GM19351 (cell line): ENCODE data around the gene VAMP4.

ENCODE experiments used
- ATAC-seq: cut with Tn5 transposase; IDR thresholded peaks from one replicate; pipeline ENCODE4 v1.9.1; 2021; ENCODE audit warnings: mild to moderate bottlenecking, moderate library complexity; ENCODE audit not compliant: unreplicated experiment

The VAMP4 gene

DNA sequence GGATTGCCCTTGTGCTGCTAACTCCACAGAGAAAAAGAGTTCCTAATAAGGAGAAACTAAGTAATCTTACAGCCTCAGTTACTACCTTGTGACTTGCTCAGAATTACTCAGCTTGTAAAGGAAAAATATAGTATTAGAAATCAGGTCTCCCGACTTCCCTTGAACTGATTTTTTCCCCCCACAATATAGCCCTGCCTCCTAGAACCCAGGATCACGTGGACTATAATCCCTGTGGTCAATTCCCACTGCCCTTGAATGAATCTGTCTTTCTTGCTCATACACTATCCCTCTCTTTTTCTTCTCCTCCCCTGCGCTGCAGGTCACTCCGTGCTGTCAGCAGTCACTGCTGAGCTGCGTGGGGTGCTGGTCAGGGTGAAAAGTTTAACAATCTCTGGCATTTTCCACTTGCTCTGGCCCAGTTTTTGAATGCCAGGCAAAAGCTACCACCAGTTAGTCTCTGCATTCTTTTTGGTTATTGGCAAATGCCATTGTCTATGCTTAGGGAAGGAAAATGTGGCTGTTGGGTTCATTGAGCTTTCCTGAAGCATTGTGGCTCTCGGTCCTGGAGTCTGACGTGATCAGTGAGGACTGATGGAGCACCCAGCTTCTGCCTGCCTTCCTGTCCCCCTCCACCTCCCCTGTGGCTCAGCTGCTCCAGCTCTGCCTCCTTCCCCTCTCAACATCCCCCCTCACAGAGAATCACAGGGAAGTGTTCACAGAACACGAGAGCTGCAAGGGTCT lies 87.5 kb downstream of the VAMP4 start:
- ATAC-seq: no peak

- ATAC-seq: no peak
Observed at GRCh38 chr1:171653796-171654195, 88.1 kb downstream of the VAMP4 start.

- ATAC-seq: no peak
Observed at GRCh38 chr1:171652234-171652822, 89.5 kb downstream of the VAMP4 start, which contains the start of gene MYOC. TSS of gene MYOC (minus strand) at chr1:171652688. CDS start at chr1:171652611, 77 bp downstream.
